Measurements from ENCODE around the gene MAP2K3. TPM values are rescaled to one million over a fixed set of nuclear protein-coding genes. Genes with fewer than 3 reads are reported as not detected.

Gene MAP2K3
- total RNA-seq, 1 donor from 2014 or later = 24.7 TPM

- no peak overlapping the region for H3K4me3 ChIP-seq (ENCODE audit: low read depth, low read length)
- no peak for TF ChIP-seq CTCF (conservative IDR thresholded peaks at IDR 0.05; ENCODE audit: low read depth, low read length)
- no peak for DNase-seq (ENCODE audit: low read depth)
Measured at GRCh38 chr17:21293831-21294210, 9.3 kb downstream of the MAP2K3 start.

- H3K4me3 ChIP-seq (ENCODE audit: low read depth, low read length) = no peak overlapping the region
- no peak for TF ChIP-seq CTCF (conservative IDR thresholded peaks at IDR 0.05; ENCODE audit: low read depth, low read length)
Measured at GRCh38 chr17:21294321-21295035, 10.0 kb downstream of the MAP2K3 start.

GRCh38 chr17:21295036-21295952 lies 10.8 kb downstream of the MAP2K3 start:
- H3K4me3 ChIP-seq (ENCODE audit: low read depth, low read length) = no peak overlapping the region
- no peak for DNase-seq (ENCODE audit: low read depth)
- TF ChIP-seq CTCF (conservative IDR thresholded peaks at IDR 0.05; ENCODE audit: low read depth, low read length) = no peak

More at GRCh38 chr17:21294321-21295035, 10.0 kb downstream of the MAP2K3 start:
- DNase-seq (ENCODE audit: low read depth) = no peak

GRCh38 chr17:21296097-21297025 lies 11.8 kb downstream of the MAP2K3 start:
- DNase-seq (ENCODE audit: low read depth) = no peak
- no peak overlapping the region for H3K4me3 ChIP-seq (ENCODE audit: low read depth, low read length)
- no peak for TF ChIP-seq CTCF (conservative IDR thresholded peaks at IDR 0.05; ENCODE audit: low read depth, low read length)

GRCh38 chr17:21297026-21297520 lies 12.6 kb downstream of the MAP2K3 start:
- H3K4me3 ChIP-seq (ENCODE audit: low read depth, low read length) = no peak overlapping the region
- no peak for DNase-seq (ENCODE audit: low read depth)
- no peak for TF ChIP-seq CTCF (conservative IDR thresholded peaks at IDR 0.05; ENCODE audit: low read depth, low read length)

- DNase-seq (ENCODE audit: low read depth) = no peak
- no peak overlapping the region for H3K4me3 ChIP-seq (ENCODE audit: low read depth, low read length)
Measured at GRCh38 chr17:21297597-21297996, 13.1 kb downstream of the MAP2K3 start.

More at GRCh38 chr17:21297597-21297996, 13.1 kb downstream of the MAP2K3 start:
- no peak for TF ChIP-seq CTCF (conservative IDR thresholded peaks at IDR 0.05; ENCODE audit: low read depth, low read length)
